ENCODE measurements around the gene DDX42.
"Not testable (repeated sequence)": the region's sequence is repeated elsewhere in the genome, so short reads cannot be mapped to it uniquely, and the experiment has no call there.

DDX42 gene

DNA sequence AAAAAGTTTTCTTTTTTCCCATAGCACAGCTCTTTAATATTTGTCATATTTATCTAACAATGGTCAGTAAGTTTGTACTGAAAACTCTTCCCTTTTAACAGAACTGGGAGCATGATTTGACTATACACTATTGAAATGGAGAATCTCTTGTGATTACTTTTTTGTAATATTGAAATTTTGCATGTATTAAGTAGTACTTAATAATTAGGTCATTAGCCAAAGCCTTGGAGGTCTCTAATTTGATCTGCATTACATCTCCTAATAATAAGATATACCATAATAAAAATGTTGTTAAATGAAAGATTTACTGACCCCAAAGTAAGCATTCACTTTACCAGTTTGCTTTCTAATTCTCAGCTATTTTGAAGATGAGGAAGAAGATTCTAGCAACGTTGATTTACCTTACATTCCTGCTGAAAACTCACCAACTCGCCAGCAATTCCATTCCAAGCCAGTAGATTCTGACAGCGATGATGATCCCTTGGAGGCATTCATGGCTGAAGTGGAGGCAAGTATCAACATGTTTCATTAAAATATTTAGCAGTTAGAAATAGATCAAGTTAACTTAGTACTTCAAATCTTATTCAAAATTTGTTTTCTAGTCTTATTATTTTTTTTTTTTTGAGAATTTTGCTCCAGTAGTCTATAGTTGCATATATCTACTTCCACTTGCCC lies 18.2 kb downstream of the DDX42 start:
- no peak for DNase-seq (ENCODE audit: low spot score in 2 of 2)

DNA sequence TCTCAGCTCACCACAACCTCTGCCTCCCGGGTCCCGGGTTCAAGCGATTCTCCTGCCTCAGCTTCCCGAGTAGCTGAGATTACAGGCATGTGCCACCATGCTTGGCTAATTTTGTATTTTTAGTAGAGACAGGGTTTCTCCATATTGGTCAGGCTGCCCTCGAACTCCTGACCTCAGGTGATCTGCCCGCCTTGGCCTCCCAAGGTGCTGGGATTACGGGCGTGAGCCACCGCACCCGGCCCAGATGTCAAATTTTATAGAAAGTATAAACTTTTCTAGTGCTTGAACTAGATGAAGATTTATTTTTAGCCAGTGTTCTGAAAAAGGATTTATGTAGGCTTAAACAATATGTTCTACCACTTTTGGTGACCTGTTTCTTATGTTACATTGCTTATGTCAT lies 22.4 kb downstream of the DDX42 start:
- H3K27me3 ChIP-seq (ENCODE audit: low read depth); H3K9me3 ChIP-seq; in situ Hi-C loops (cut with MboI; ENCODE audit: low sequenced_read_pairs); DNase-seq (ENCODE audit: low spot score in 2 of 2); H3K4me1 ChIP-seq; H3K4me3 ChIP-seq: not testable (repeated sequence)
- peaks cover 96% of the 10 kb centered on the region for H3K36me3 ChIP-seq (replicated peaks)

More for the DNA sequence above, 18.2 kb downstream of the DDX42 start:
- Histone ChIP-seq H3K36me3 (replicated peaks) (peaks cover 94% of the 10 kb centered on the region), H3K4me1 (no peaks in the 10 kb centered on the region), H3K9me3 (no peaks in the 10 kb centered on the region), H3K4me3 (no peak overlapping the region), H3K27me3 (ENCODE audit: low read depth) (no peaks in the 10 kb centered on the region)
- in situ Hi-C loops (cut with MboI; ENCODE audit: low sequenced_read_pairs), result no loop called here

DNA sequence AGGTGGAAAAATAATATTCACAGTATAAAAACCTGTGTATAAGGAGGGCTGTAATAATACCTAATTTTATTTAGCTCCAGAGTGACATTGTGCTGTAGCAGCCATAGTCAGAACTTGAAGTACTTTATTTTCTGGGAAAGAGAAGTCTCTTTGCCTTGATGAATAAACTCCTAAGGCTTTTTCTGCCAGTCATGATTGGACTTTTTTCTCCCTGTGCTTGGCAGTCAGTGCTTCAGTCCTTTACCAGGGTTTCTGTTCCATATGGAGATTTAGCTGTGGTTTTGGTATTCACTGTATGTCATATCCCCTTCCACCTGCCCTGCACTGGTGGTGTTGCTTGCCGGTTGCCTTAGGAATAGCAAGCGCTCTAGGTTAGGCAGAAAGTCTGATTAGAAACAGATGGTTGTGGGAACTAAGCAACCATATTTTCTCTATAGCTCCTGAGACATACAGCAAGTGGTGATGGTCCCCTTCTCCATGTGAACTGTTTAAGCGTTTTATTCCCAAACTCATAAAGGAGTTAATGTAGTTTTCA lies 24.7 kb downstream of the DDX42 start:
- H3K27me3 ChIP-seq (ENCODE audit: low read depth), result no peaks in the 10 kb centered on the region

DNA sequence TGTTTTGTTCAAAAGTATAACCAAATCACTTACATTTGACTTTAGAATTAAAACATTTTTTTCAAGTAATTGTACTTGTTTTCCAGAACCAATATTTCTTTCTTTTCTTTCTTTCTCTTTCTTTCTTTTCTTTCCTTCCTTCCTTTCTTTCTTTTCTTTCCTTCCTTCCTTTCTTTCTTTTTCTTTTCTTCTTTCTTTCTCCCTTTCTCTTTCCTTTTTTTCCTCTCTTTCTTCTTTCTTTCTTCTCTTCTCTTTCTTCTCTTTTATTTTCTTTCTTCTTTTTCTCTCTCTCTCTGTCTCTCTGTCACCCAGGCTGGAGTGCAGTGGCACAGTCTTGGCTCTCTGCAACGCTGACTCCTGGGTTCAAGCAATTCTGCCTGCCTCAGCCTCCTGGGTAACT lies 26.8 kb downstream of the DDX42 start:
- Histone ChIP-seq H3K36me3 (replicated peaks) (peaks cover 94% of the 10 kb centered on the region), H3K27me3 (ENCODE audit: low read depth) (no peaks in the 10 kb centered on the region), H3K4me3 (no peak overlapping the region), H3K4me1 (no peaks in the 10 kb centered on the region), H3K9me3 (no peaks in the 10 kb centered on the region)
- in situ Hi-C loops (cut with MboI; ENCODE audit: low sequenced_read_pairs), result loop anchor here (25.0 kb wide), 1 partner anchor 712 kb away; the partner anchor contains the start of genes CEP95 and DDX5
- no peak for DNase-seq (ENCODE audit: low spot score in 2 of 2)

More for the DNA sequence above, 24.7 kb downstream of the DDX42 start:
- no peaks in the 10 kb centered on the region for H3K9me3 ChIP-seq
- H3K36me3 ChIP-seq (replicated peaks), result peaks cover 95% of the 10 kb centered on the region
- DNase-seq (ENCODE audit: low spot score in 2 of 2), result no peak
- no peaks in the 10 kb centered on the region for H3K4me1 ChIP-seq
- no peak overlapping the region for H3K4me3 ChIP-seq
- in situ Hi-C loops (cut with MboI; ENCODE audit: low sequenced_read_pairs), result no loop called here

DNA sequence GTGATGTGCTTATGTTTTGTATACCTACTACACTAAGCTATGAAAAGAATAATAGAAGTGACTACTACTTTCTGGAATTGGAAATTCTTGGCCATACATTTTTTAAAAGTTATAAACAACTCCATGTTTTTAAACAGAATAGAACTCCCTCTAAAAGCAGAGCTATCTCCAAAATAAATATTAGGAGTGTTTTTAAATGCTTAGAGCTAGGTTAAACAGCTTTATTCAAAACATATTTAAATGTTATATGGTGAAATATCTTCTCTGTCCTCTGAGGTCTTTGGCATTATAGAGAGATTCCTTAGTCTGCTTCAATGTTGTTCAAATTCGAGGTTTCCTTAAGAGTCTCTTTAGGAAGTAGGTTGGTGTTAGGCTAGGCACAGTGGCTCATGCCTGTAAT lies 30.4 kb downstream of the DDX42 start:
- H3K27me3 ChIP-seq (ENCODE audit: low read depth), result no peaks in the 10 kb centered on the region
- no peak for DNase-seq (ENCODE audit: low spot score in 2 of 2)
- peaks cover 94% of the 10 kb centered on the region for H3K36me3 ChIP-seq (replicated peaks)
- no peaks in the 10 kb centered on the region for H3K4me1 ChIP-seq
- in situ Hi-C loops (cut with MboI; ENCODE audit: low sequenced_read_pairs), result loop anchor here (25.0 kb wide), 1 partner anchor 708 kb away; the partner anchor contains the start of genes CEP95 and DDX5
- H3K9me3 ChIP-seq, result no peaks in the 10 kb centered on the region
- H3K4me3 ChIP-seq, result no peak overlapping the region

DNA sequence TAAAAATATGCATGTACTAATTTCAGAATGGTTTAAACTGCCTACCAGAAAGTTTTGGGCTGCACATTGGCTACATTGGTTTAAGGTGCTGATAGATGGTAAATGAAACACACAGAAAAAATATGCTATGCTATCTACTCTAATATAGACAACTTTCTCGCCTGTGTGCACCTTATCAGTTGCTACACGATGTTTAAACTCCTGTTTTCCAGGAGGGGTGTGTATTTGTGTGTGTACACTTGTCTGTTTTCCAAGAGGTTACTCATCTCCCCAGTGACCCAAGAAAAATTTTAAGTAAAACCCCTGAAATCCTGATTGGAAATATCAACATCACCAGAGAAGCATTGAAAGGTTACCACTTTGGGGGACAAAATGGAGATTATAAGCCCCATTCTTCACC lies 31.6 kb downstream of the DDX42 start:
- Histone ChIP-seq H3K36me3 (replicated peaks) (peaks cover 94% of the 10 kb centered on the region), H3K4me1 (no peaks in the 10 kb centered on the region), H3K27me3 (ENCODE audit: low read depth) (no peaks in the 10 kb centered on the region), H3K4me3 (no peak overlapping the region), H3K9me3 (no peaks in the 10 kb centered on the region)
- DNase-seq (ENCODE audit: low spot score in 2 of 2), result no peak
- in situ Hi-C loops (cut with MboI; ENCODE audit: low sequenced_read_pairs), result loop anchor here (25.0 kb wide), 1 partner anchor 707 kb away; the partner anchor contains the start of genes CEP95 and DDX5

DNA sequence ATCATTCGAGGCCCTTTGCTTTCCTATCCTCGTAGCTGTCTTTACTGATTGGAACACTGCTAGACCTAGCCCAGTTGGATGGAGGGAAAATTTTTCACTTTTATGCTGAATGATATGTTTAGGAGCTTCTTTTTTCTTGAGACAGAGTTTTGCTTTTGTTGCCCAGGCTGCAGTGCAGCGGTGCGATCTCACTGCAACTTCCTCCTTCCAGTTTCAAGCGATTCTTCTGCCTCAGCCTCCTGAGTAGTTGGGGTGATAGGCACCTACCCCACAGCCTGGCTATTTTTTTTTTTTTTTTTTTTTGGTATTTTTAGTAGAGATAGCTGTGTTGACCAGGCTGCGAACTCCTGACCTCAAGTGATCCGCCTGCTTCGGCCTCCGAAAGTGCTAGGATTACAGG lies 36.0 kb downstream of the DDX42 start:
- no peaks in the 10 kb centered on the region for H3K4me1 ChIP-seq
- no peak overlapping the region for H3K4me3 ChIP-seq
- H3K27me3 ChIP-seq (ENCODE audit: low read depth), result no peaks in the 10 kb centered on the region
- in situ Hi-C loops (cut with MboI; ENCODE audit: low sequenced_read_pairs), result loop anchor here (25.0 kb wide), 1 partner anchor 702 kb away; the partner anchor contains the start of genes CEP95 and DDX5
- DNase-seq (ENCODE audit: low spot score in 2 of 2), result no peak
- H3K9me3 ChIP-seq, result no peaks in the 10 kb centered on the region
- peaks cover 98% of the 10 kb centered on the region for H3K36me3 ChIP-seq (replicated peaks)

DNA sequence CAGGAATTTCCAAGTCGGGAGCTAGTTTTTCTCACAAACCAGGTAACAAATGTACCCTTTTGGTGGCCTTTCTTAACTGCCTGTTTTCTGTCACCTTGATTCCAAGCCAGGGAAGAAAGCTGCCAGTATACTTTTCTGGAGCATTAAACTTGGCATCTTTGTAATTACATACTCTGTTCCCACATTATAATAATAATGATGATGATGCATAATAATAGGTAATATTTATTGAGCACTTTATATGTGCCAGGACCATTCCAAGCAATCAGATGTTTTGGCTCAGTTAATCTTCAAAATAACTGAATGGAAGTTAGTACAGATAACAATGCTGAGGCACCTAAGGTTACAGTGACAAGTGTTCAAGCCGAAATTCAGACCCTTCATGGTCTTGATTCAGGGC lies 42.2 kb downstream of the DDX42 start:
- H3K9me3 ChIP-seq, result no peaks in the 10 kb centered on the region

DNA sequence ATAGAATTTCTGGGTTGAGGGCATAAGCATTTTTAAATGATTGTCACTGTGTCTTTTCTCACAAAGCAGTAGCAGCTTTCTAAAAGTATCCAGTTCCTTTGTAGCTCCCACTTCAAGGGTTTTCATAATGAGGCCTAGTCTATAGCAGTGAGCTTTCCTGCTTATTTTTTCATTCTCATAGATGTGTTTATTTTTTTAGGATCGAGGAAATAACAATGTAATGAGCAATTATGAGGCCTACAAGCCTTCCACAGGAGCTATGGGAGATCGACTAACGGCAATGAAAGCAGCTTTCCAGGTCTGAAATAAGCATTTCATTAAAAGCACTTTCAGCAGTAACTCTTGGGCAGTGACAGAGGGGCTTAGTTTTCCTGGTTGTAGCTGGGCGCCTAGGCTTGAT lies 42.7 kb downstream of the DDX42 start:
- Histone ChIP-seq H3K9me3 (no peaks in the 10 kb centered on the region), H3K27me3 (ENCODE audit: low read depth) (no peaks in the 10 kb centered on the region), H3K4me3 (no peak overlapping the region), H3K4me1 (no peaks in the 10 kb centered on the region), H3K36me3 (replicated peaks) (peaks cover 97% of the 10 kb centered on the region)
- in situ Hi-C loops (cut with MboI; ENCODE audit: low sequenced_read_pairs), result loop anchor here (25.0 kb wide), 1 partner anchor 696 kb away; the partner anchor contains the start of genes CEP95 and DDX5
- DNase-seq (ENCODE audit: low spot score in 2 of 2), result no peak

More for the DNA sequence above, 42.2 kb downstream of the DDX42 start:
- in situ Hi-C loops (cut with MboI; ENCODE audit: low sequenced_read_pairs), result loop anchor here (25.0 kb wide), 1 partner anchor 696 kb away; the partner anchor contains the start of genes CEP95 and DDX5
- no peak for DNase-seq (ENCODE audit: low spot score in 2 of 2)
- H3K36me3 ChIP-seq (replicated peaks), result peaks cover 97% of the 10 kb centered on the region
- no peak overlapping the region for H3K4me3 ChIP-seq
- no peaks in the 10 kb centered on the region for H3K4me1 ChIP-seq
- no peaks in the 10 kb centered on the region for H3K27me3 ChIP-seq (ENCODE audit: low read depth)

DNA sequence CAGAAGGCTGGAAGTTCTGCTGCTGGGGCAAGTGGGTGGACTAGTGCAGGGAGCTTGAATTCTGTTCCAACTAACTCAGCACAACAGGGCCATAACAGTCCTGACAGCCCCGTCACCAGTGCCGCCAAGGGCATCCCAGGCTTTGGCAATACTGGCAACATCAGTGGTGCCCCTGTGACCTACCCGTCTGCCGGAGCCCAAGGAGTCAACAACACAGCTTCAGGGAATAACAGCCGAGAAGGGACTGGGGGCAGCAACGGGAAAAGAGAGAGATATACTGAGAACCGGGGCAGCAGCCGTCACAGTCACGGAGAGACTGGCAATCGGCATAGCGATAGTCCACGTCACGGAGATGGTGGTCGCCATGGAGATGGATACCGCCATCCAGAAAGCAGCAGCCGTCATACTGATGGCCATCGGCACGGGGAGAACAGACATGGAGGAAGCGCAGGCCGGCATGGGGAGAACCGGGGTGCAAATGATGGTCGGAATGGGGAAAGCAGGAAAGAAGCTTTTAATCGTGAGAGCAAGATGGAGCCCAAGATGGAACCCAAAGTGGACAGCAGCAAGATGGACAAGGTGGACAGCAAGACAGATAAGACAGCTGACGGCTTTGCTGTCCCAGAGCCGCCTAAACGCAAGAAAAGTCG lies 43.9 kb downstream of the DDX42 start:
- no peaks in the 10 kb centered on the region for H3K27me3 ChIP-seq (ENCODE audit: low read depth)
- H3K4me1 ChIP-seq, result no peaks in the 10 kb centered on the region
- in situ Hi-C loops (cut with MboI; ENCODE audit: low sequenced_read_pairs), result loop anchor here (25.0 kb wide), 1 partner anchor 694 kb away; the partner anchor contains the start of genes CEP95 and DDX5
- H3K4me3 ChIP-seq, result no peak overlapping the region
- H3K36me3 ChIP-seq (replicated peaks), result peaks cover 97% of the 10 kb centered on the region
- no peaks in the 10 kb centered on the region for H3K9me3 ChIP-seq
- DNase-seq (ENCODE audit: low spot score in 2 of 2), result no peak

DNA sequence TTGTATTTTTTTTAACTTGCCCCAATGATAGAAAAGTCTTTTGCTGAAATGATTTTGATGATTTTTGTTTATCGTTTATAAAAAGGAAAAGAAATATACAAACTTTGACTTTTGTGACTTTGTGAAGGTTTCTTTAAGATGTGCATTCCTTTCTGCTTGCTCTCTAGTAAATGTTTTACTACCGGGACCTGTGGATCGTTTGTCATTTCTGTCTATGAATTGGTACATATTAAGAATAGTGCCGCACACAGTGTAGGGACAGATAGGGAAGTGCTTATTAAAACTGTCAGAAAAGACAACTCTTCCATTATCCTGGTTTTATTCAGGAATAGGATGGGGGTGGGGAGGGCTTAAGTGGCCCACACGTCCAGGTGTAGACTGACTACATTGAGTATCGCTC lies 45.2 kb downstream of the DDX42 start:
- Histone ChIP-seq H3K4me1 (no peaks in the 10 kb centered on the region), H3K9me3 (no peaks in the 10 kb centered on the region), H3K36me3 (replicated peaks) (peaks cover 97% of the 10 kb centered on the region), H3K27me3 (ENCODE audit: low read depth) (no peaks in the 10 kb centered on the region), H3K4me3 (no peak overlapping the region)
- no peak for DNase-seq (ENCODE audit: low spot score in 2 of 2)
- in situ Hi-C loops (cut with MboI; ENCODE audit: low sequenced_read_pairs), result loop anchor here (25.0 kb wide), 1 partner anchor 693 kb away; the partner anchor contains the start of genes CEP95 and DDX5

DNA sequence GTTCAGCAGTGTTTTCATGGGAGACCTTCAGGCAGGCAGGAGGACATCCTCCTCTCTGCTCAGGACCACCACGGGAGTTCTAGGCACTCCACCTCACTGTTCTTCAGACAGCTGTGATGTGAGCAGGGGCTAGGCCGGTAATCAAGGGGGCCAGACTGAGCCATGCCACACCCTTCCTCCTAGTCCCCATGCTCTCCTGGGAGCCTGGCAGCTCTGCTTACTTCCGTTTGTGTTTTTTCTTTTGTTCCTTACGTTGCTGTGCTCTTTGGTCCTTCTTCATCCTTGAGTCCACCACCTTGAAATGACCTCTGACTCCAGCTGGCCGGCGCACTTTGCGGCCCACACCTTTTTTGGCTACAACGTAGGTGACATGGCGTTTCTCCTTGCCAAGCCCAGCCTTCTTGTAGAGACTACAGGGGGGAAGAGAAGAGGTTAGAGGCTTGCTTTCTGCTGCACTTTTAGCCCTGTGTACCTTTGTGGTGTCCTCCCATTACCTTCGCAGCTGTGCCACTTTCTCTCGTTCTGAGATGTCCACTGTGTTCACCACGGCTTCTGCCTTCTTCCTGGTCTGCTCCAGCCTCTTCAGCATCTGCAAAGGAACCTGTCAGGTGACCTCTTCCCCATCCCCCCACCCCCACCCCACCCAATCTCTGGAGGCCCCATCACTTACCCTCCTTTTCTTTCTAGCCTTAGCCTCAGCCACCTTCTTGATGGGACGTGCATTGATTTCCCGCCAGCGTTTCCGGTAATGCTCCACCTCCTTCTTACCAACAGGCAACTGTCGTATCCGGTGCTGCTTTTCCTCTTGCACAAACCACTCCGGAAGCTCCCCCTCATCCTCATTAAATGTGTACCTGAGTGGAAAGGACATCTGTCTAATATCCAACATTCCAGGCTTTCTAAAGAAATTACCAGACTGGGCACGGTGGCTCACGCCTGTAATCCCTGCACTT lies 45.9 kb downstream of the DDX42 start:
- Histone ChIP-seq H3K36me3 (replicated peaks) (peaks cover 99% of the 10 kb centered on the region), H3K4me1 (no peaks in the 10 kb centered on the region), H3K27me3 (ENCODE audit: low read depth) (no peaks in the 10 kb centered on the region), H3K9me3 (no peaks in the 10 kb centered on the region), H3K4me3 (no peak overlapping the region)
- in situ Hi-C loops (cut with MboI; ENCODE audit: low sequenced_read_pairs), result loop anchor here (25.0 kb wide), 1 partner anchor 692 kb away; the partner anchor contains the start of genes CEP95 and DDX5
- no peak for DNase-seq (ENCODE audit: low spot score in 2 of 2)
